SK-N-SH (cell line): Measurements from ENCODE around the gene SLC25A10. TPM values are rescaled to one million over a fixed set of nuclear protein-coding genes. Genes with fewer than 3 reads are reported as not detected.

Experiments used
- CTCF ChIA-PET: fragments of 300-600, 350-600 bp; formaldehyde crosslinking; extraction: SDS; loops from one replicate; lab custom pipeline; 2021; lab: Yijun Ruan, JAX
- POLR2A ChIA-PET: fragments of 350-600 bp; sonication (Branson Sonifier 250); formaldehyde crosslinking; extraction: SDS; loops from one replicate; lab custom pipeline; 2020; ENCODE audit warnings: antibody characterized with exemption, inconsistent platforms; lab: Yijun Ruan, JAX
- DNase-seq: peaks from one replicate; pipeline ENCODE4 v3.0.0; 2012
- H2AFZ ChIP-seq: fragments of 200-600 bp; sonication (generic); 2 replicates; pipeline ENCODE4 v1.8.1; 2016; ENCODE audit warnings: antibody characterized with exemption, mild to moderate bottlenecking, low read depth
- H3F3A ChIP-seq: fragments of 200-600 bp; sonication (generic); replicated peaks from 2 replicates; pipeline ENCODE3; 2016; ENCODE audit warnings: antibody characterized with exemption, mild to moderate bottlenecking; ENCODE audit not compliant: insufficient read depth
- H3K27ac ChIP-seq, 2 experiments: fragments of 200-500 bp in 1 of 2; fragments of 200-600 bp in 1 of 2; sonication (Bioruptor generic) in 1 of 2; sonication (generic), shearing (Covaris generic) in 1 of 2; 2 replicates each; pipeline versions ENCODE4 v1.5.1 to v1.6.1; 2014 to 2016; ENCODE audit warnings: low read depth in 2 of 2, inconsistent platforms in 1 of 2, low read length in 1 of 2, mild to moderate bottlenecking in 1 of 2, mixed read lengths in 1 of 2
- H3K27me3 ChIP-seq: fragments of 200-600 bp; sonication (generic), shearing (Covaris generic); 2 replicates; pipeline ENCODE4 v1.6.1; 2016; ENCODE audit warnings: mixed run types; ENCODE audit not compliant: insufficient read depth
- H3K36me3 ChIP-seq, 2 experiments: fragments of 200-500 bp in 1 of 2; fragments of 200-600 bp in 1 of 2; sonication (Bioruptor generic) in 1 of 2; sonication (generic) in 1 of 2; replicated peaks in 1 of 2; 2 replicates each; pipeline versions ENCODE3 to v1.5.1; 2014 to 2016; ENCODE audit warnings: low read length in 1 of 2, mild to moderate bottlenecking in 1 of 2; ENCODE audit not compliant: insufficient read depth in 2 of 2, control insufficient read depth in 1 of 2
- H3K4me1 ChIP-seq, 2 experiments: fragments of 200-500 bp in 1 of 2; fragments of 200-600 bp in 1 of 2; sonication (Bioruptor generic) in 1 of 2; sonication (generic), shearing (Covaris generic) in 1 of 2; 2 replicates each; pipeline versions ENCODE4 v1.5.1 to v1.6.1; 2014 to 2016; ENCODE audit warnings: low read depth in 1 of 2, low read length in 1 of 2, mixed run types in 1 of 2; ENCODE audit not compliant: insufficient read depth in 2 of 2, control insufficient read depth in 1 of 2
- H3K4me2 ChIP-seq: fragments of 200-600 bp; sonication (generic), shearing (Covaris generic); 2 replicates; pipeline ENCODE4 v1.6.1; 2017; ENCODE audit warnings: mixed run types
- H3K4me3 ChIP-seq, 2 experiments: fragments of 200-500 bp in 1 of 2; fragments of 200-600 bp in 1 of 2; sonication (Bioruptor generic) in 1 of 2; sonication (generic), shearing (Covaris generic) in 1 of 2; 2 replicates each; pipeline versions ENCODE4 v1.5.1 to v1.8.1; 2014 to 2016; ENCODE audit warnings: low read depth in 2 of 2, inconsistent platforms in 1 of 2, low read length in 1 of 2, mild to moderate bottlenecking in 1 of 2, mixed read lengths in 1 of 2, moderate library complexity in 1 of 2
- H3K79me2 ChIP-seq: fragments of 200-600 bp; sonication (generic); 2 replicates; pipeline ENCODE4 v1.8.1; 2017; ENCODE audit warnings: mild to moderate bottlenecking; ENCODE audit not compliant: insufficient read depth
- H3K9ac ChIP-seq: fragments of 200-600 bp; sonication (generic); 2 replicates; pipeline ENCODE4 v1.6.1; 2017; ENCODE audit warnings: mixed run types
- H3K9me2 ChIP-seq: fragments of 200-600 bp; sonication (generic); 2 replicates; pipeline ENCODE4 v1.6.1; 2017; ENCODE audit warnings: mixed run types
- H3K9me3 ChIP-seq: fragments of 200-600 bp; sonication (generic); 2 replicates; pipeline ENCODE4 v1.6.1; 2017; ENCODE audit warnings: mixed run types, mild to moderate bottlenecking, moderate library complexity
- H4K20me1 ChIP-seq: fragments of 200-600 bp; sonication (generic); 2 replicates; pipeline ENCODE4 v1.6.1; 2017; ENCODE audit warnings: mild to moderate bottlenecking, mixed run types; ENCODE audit not compliant: insufficient read depth
- EP300 ChIP-seq, 2 experiments: IDR thresholded peaks; 2 replicates each; pipeline versions ENCODE4 v1.4.0 to v1.6.1; 2012; ENCODE audit warnings: borderline replicate concordance in 1 of 2, low read depth in 1 of 2, low read length in 1 of 2
- EZH2phosphoT487 ChIP-seq: fragments of 200-600 bp; sonication (generic); IDR thresholded peaks from 2 replicates; pipeline ENCODE4 v1.6.1; 2017; ENCODE audit warnings: low read depth, mixed run types, mild to moderate bottlenecking, antibody characterized with exemption, moderate library complexity, borderline replicate concordance
- FOXM1 ChIP-seq: IDR thresholded peaks from 2 replicates; pipeline ENCODE4 v1.4.0; 2012; ENCODE audit warnings: low read depth, mild to moderate bottlenecking
- GATA2 ChIP-seq: sonication (generic); formaldehyde crosslinking; IDR thresholded peaks from 2 replicates; pipeline ENCODE4 v1.5.0; 2020; ENCODE audit warnings: mild to moderate bottlenecking, missing genetic modification reagents
- MEF2A ChIP-seq: IDR thresholded peaks from 2 replicates; pipeline ENCODE4 v1.4.0; 2012; ENCODE audit warnings: low read depth, borderline replicate concordance
- MXI1 ChIP-seq: IDR thresholded peaks from 2 replicates; pipeline ENCODE4 v1.6.1; 2012; ENCODE audit warnings: mild to moderate bottlenecking, low read depth, low read length, improper control_type of control experiment
- RAD21 ChIP-seq: IDR thresholded peaks from 2 replicates; pipeline ENCODE4 v1.6.1; 2012; ENCODE audit warnings: mild to moderate bottlenecking, low read length
- RFX5 ChIP-seq: IDR thresholded peaks from 2 replicates; pipeline ENCODE4 v1.6.1; 2012; ENCODE audit warnings: mild to moderate bottlenecking, improper control_type of control experiment, low read length
- SMC3 ChIP-seq: IDR thresholded peaks from 2 replicates; pipeline ENCODE4 v1.6.1; 2012; ENCODE audit warnings: low read depth, low read length, improper control_type of control experiment
- TAF1 ChIP-seq: IDR thresholded peaks from 2 replicates; pipeline ENCODE4 v1.6.1; 2012; ENCODE audit warnings: low read depth, mild to moderate bottlenecking, low read length, moderate library complexity, borderline replicate concordance
- TEAD4 ChIP-seq: IDR thresholded peaks from 2 replicates; pipeline ENCODE4 v1.4.0; 2012; ENCODE audit warnings: mild to moderate bottlenecking, borderline replicate concordance; ENCODE audit not compliant: insufficient read depth
- YY1 ChIP-seq: IDR thresholded peaks from 2 replicates; pipeline ENCODE4 v1.4.0; 2012; ENCODE audit warnings: low read depth, mild to moderate bottlenecking
- WGBS: methylation state at CpG from one replicate; pipeline ENCODE4 v1.1.6; 2017; ENCODE audit warnings: low lambda C conversion rate; 5-methylcytosine and 5-hydroxymethylcytosine counted together
- polyA plus RNA-seq, 3 experiments: library from polyadenylated mRNA; depleted of rRNA; stranded (reverse); fragments of >200 nt; gene quantifications; 2 replicates each; pipeline ENCODE4 v1.2.3, GENCODE V29; 2012
- TF ChIP-seq, protein P1 (sequence below): fragments of 150-350 bp; IDR thresholded peaks from 2 replicates; pipeline ENCODE4 v1.6.1; 2016; ENCODE audit warnings: mild to moderate bottlenecking, low read depth, low read length
- TF ChIP-seq, protein P2 (sequence below): fragments of 200-600 bp; sonication (generic); IDR thresholded peaks from 2 replicates; pipeline ENCODE4 v1.6.1; 2017; ENCODE audit warnings: antibody characterized with exemption, mild to moderate bottlenecking, moderate library complexity
- TF ChIP-seq, protein P3 (sequence below): IDR thresholded peaks from 2 replicates; pipeline ENCODE4 v1.4.0; 2012; ENCODE audit warnings: low read depth
- TF ChIP-seq, protein P4 (sequence below): IDR thresholded peaks from 2 replicates; pipeline ENCODE4 v1.6.1; 2012; ENCODE audit warnings: mild to moderate bottlenecking, low read depth, low read length, moderate library complexity
- TF ChIP-seq, protein P5 (sequence below): IDR thresholded peaks from 2 replicates; pipeline ENCODE4 v1.4.0; 2012; ENCODE audit warnings: low read depth, borderline replicate concordance

SLC25A10 gene
- polyA plus RNA-seq, 1 of the 3 experiments (the other 2 are of a cell fraction), result 34.7 TPM

DNA sequence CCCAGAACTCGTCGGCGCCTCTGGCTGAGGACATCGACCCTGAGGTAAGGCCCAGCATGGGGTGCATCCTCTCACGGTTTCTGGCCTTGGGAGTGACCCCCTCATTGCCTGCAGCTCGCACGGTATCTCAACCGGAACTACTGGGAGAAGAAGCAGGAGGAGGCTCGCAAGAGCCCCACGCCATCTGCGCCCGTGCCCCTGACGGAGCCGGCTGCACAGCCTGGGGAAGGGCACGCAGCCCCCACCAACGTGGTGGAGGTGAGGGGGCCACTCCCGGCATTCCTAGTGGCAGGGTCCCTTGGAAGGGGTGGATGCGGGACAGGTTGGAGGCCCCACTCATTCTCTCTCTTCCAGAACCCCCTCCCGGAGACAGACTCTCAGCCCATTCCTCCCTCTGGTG, 17.3 kb upstream of the SLC25A10 start:
- no peaks in the 10 kb centered on the region for H3K9me3 ChIP-seq
- 98% methylated on average over 19 of the region's 19 CpGs for WGBS
- H3K9me2 ChIP-seq, result no peaks in the 10 kb centered on the region
- H3K9ac ChIP-seq, result no peak overlapping the region
- H4K20me1 ChIP-seq, result peaks cover 56% of the 10 kb centered on the region
- H3K27ac ChIP-seq, result no peak overlapping the region
- ChIA-PET POLR2A (interaction anchor here (1.3 to 3.2 kb wide), 2 partner anchors 11 kb away, joined by 5 to 14 read pairs; partner anchors contain the start of genes ARL16 and HGS), CTCF (interaction anchor here (1.4 to 1.8 kb wide), 4 partner anchors 10 to 23 kb away, joined by 3 to 9 read pairs (median 4); no protein-coding TSS in a partner anchor)
- no peak for DNase-seq
- H3K4me1 ChIP-seq, result no peaks in the 10 kb centered on the region
- H3K36me3 ChIP-seq, result peaks cover 47 to 88% of the 10 kb centered on the region in 2 experiments
- H2AFZ ChIP-seq, result no peak overlapping the region
- H3K4me3 ChIP-seq, result no peak overlapping the region
- peaks cover 31% of the 10 kb centered on the region for H3F3A ChIP-seq
- H3K79me2 ChIP-seq, result peaks cover 94% of the 10 kb centered on the region
- H3K27me3 ChIP-seq, result no peaks in the 10 kb centered on the region
- no peak overlapping the region for H3K4me2 ChIP-seq
- TF ChIP-seq GATA2 (CRISPR knock-in tag) (no peak), FOXM1 (no peak), SMC3 (no peak), EZH2phosphoT487 (no peak), YY1 (no peak), EP300 (IDR thresholded peaks at IDR 0.05; ENCODE audit: borderline replicate concordance in 1 of 2, low read depth in 1 of 2, low read length in 1 of 2) (no peak)
- TF ChIP-seq, protein P1, sequence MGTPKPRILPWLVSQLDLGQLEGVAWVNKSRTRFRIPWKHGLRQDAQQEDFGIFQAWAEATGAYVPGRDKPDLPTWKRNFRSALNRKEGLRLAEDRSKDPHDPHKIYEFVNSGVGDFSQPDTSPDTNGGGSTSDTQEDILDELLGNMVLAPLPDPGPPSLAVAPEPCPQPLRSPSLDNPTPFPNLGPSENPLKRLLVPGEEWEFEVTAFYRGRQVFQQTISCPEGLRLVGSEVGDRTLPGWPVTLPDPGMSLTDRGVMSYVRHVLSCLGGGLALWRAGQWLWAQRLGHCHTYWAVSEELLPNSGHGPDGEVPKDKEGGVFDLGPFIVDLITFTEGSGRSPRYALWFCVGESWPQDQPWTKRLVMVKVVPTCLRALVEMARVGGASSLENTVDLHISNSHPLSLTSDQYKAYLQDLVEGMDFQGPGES, result no peak
- TF ChIP-seq, protein P2, sequence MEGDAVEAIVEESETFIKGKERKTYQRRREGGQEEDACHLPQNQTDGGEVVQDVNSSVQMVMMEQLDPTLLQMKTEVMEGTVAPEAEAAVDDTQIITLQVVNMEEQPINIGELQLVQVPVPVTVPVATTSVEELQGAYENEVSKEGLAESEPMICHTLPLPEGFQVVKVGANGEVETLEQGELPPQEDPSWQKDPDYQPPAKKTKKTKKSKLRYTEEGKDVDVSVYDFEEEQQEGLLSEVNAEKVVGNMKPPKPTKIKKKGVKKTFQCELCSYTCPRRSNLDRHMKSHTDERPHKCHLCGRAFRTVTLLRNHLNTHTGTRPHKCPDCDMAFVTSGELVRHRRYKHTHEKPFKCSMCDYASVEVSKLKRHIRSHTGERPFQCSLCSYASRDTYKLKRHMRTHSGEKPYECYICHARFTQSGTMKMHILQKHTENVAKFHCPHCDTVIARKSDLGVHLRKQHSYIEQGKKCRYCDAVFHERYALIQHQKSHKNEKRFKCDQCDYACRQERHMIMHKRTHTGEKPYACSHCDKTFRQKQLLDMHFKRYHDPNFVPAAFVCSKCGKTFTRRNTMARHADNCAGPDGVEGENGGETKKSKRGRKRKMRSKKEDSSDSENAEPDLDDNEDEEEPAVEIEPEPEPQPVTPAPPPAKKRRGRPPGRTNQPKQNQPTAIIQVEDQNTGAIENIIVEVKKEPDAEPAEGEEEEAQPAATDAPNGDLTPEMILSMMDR, result no peak

DNA sequence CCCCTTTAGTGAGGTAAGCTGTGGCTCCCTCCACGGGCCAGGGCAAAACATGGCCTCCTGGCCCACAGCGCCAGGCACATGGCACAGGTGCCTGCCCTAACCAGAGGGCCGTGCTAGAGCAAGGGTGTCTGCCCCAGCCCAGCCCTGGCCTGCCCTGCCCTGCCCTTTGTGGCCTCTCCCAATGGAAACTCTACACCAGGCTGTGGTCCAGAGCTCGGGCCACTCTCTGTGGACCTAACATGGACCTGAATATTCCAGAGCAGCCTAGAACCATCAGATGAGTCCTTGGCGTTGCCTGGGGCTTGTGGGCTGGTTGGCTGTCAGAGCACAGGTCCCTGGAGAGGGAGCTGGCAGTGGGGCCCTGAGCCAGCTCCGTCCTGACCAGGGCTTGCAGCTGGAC, 16.9 kb upstream of the SLC25A10 start:
- Histone ChIP-seq H3K4me3 (no peak overlapping the region), H3K79me2 (peaks cover 94% of the 10 kb centered on the region), H3K4me1 (no peaks in the 10 kb centered on the region), H3K9me3 (no peaks in the 10 kb centered on the region), H3K27me3 (no peaks in the 10 kb centered on the region), H2AFZ (no peak overlapping the region), H3K9me2 (no peaks in the 10 kb centered on the region), H3K36me3 (peaks cover 49 to 84% of the 10 kb centered on the region in 2 experiments), H3F3A (peaks cover 31% of the 10 kb centered on the region), H3K9ac (no peak overlapping the region), H3K4me2 (no peak overlapping the region), H4K20me1 (peaks cover 52% of the 10 kb centered on the region), H3K27ac (no peak overlapping the region)
- no peak for DNase-seq
- 90% methylated on average over 2 of the region's 6 CpGs for WGBS
- CTCF ChIA-PET, result interaction anchor here (0.6 to 1.8 kb wide), 4 partner anchors 17 to 24 kb away, joined by 3 to 9 read pairs (median 3); no protein-coding TSS in a partner anchor
- POLR2A ChIA-PET, result interaction anchor here (0.7 to 1.3 kb wide), 2 partner anchors 12 kb away, joined by 3 to 5 read pairs; partner anchors contain the start of genes ARL16 and HGS
- TF ChIP-seq, protein P3, sequence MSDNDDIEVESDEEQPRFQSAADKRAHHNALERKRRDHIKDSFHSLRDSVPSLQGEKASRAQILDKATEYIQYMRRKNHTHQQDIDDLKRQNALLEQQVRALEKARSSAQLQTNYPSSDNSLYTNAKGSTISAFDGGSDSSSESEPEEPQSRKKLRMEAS, result no peak
- TF ChIP-seq TAF1, result no peak
- TF ChIP-seq, protein P4, sequence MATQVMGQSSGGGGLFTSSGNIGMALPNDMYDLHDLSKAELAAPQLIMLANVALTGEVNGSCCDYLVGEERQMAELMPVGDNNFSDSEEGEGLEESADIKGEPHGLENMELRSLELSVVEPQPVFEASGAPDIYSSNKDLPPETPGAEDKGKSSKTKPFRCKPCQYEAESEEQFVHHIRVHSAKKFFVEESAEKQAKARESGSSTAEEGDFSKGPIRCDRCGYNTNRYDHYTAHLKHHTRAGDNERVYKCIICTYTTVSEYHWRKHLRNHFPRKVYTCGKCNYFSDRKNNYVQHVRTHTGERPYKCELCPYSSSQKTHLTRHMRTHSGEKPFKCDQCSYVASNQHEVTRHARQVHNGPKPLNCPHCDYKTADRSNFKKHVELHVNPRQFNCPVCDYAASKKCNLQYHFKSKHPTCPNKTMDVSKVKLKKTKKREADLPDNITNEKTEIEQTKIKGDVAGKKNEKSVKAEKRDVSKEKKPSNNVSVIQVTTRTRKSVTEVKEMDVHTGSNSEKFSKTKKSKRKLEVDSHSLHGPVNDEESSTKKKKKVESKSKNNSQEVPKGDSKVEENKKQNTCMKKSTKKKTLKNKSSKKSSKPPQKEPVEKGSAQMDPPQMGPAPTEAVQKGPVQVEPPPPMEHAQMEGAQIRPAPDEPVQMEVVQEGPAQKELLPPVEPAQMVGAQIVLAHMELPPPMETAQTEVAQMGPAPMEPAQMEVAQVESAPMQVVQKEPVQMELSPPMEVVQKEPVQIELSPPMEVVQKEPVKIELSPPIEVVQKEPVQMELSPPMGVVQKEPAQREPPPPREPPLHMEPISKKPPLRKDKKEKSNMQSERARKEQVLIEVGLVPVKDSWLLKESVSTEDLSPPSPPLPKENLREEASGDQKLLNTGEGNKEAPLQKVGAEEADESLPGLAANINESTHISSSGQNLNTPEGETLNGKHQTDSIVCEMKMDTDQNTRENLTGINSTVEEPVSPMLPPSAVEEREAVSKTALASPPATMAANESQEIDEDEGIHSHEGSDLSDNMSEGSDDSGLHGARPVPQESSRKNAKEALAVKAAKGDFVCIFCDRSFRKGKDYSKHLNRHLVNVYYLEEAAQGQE, result no peak
- no peak for TF ChIP-seq EP300 (IDR thresholded peaks at IDR 0.05; ENCODE audit: borderline replicate concordance in 1 of 2, low read depth in 1 of 2, low read length in 1 of 2)
- no peak for TF ChIP-seq TEAD4
- no peak for TF ChIP-seq YY1
- TF ChIP-seq, protein P5, sequence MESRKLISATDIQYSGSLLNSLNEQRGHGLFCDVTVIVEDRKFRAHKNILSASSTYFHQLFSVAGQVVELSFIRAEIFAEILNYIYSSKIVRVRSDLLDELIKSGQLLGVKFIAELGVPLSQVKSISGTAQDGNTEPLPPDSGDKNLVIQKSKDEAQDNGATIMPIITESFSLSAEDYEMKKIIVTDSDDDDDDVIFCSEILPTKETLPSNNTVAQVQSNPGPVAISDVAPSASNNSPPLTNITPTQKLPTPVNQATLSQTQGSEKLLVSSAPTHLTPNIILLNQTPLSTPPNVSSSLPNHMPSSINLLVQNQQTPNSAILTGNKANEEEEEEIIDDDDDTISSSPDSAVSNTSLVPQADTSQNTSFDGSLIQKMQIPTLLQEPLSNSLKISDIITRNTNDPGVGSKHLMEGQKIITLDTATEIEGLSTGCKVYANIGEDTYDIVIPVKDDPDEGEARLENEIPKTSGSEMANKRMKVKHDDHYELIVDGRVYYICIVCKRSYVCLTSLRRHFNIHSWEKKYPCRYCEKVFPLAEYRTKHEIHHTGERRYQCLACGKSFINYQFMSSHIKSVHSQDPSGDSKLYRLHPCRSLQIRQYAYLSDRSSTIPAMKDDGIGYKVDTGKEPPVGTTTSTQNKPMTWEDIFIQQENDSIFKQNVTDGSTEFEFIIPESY, result no peak
- TF ChIP-seq MEF2A, result no peak
- TF ChIP-seq GATA2 (CRISPR knock-in tag), result no peak
- TF ChIP-seq RFX5, result no peak
- TF ChIP-seq RAD21, result no peak
- no peak for TF ChIP-seq MXI1
